RWPE2 (cell line): ENCODE measurements around the gene OR10K2.

ENCODE experiments used
- ATAC-seq: fragments of 200-7000 bp; cut with Tn5 transposase; 3 replicates; pipeline ENCODE4 v1.9.1; 2021; ENCODE audit warnings: low read depth
- DNase-seq: peaks from one replicate; pipeline ENCODE4 v3.0.0-alpha.2; 2020; ENCODE audit warnings: low spot score
- H3K27ac ChIP-seq: fragments of 450-650 bp; 2 replicates; pipeline ENCODE4 v1.5.1; 2017; ENCODE audit warnings: mild to moderate bottlenecking; ENCODE audit not compliant: poor library complexity, severe bottlenecking
- H3K27me3 ChIP-seq: fragments of 250-450 bp; sonication (Bioruptor Pico); 2 replicates; pipeline ENCODE4 v1.5.1; 2021; ENCODE audit warnings: mild to moderate bottlenecking, moderate library complexity; ENCODE audit not compliant: insufficient read depth, poor library complexity, severe bottlenecking
- H3K36me3 ChIP-seq: fragments of 250-450 bp; sonication (Bioruptor Pico); 2 replicates; pipeline ENCODE4 v1.5.1; 2020; ENCODE audit warnings: low read depth, mild to moderate bottlenecking, moderate library complexity
- H3K4me1 ChIP-seq: fragments of 250-450 bp; sonication (Bioruptor Pico); 2 replicates; pipeline ENCODE4 v1.5.1; 2021; ENCODE audit warnings: mild to moderate bottlenecking, moderate library complexity; ENCODE audit not compliant: insufficient read depth, poor library complexity, severe bottlenecking
- H3K4me3 ChIP-seq: fragments of 250-450 bp; sonication (Bioruptor Pico); 2 replicates; pipeline ENCODE4 v1.5.1; 2021; ENCODE audit warnings: mild to moderate bottlenecking, moderate library complexity; ENCODE audit not compliant: severe bottlenecking
- H3K9me3 ChIP-seq: fragments of 250-450 bp; sonication (Bioruptor Pico); 2 replicates; pipeline ENCODE4 v1.5.1; 2021; ENCODE audit warnings: mild to moderate bottlenecking, moderate library complexity; ENCODE audit not compliant: severe bottlenecking
- CTCF ChIP-seq: fragments of 450-650 bp; IDR thresholded peaks from one replicate; pipeline ENCODE4 v1.5.1; 2017; ENCODE audit warnings: mild to moderate bottlenecking, moderate library complexity; ENCODE audit not compliant: poor library complexity, severe bottlenecking

Gene OR10K2

DNA sequence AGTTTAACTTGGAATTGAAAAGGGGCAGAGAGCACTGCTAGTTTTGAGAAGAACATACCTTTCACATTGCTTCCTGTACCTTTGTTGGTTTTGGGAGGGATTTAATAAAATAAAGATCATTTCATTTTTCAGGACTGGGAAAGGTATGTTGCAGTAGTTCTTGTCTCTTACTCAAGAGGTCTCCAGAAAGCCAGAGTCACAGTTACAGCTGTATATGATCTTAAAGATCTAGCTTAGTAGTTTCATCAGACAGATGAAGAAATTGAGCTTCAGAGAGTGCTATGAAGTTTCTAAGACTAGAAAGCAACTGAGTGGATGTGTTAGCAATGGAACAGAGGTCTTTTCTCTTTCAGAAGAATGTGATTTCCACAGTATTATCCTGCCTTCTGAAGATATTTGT, 1.0 kb downstream of the OR10K2 start:
- TF ChIP-seq CTCF = no peak
- DNase-seq = no peak
- ATAC-seq = no peak
- Histone ChIP-seq H3K9me3 (no peaks in the 10 kb centered on the region), H3K4me1 (no peaks in the 10 kb centered on the region), H3K4me3 (no peak overlapping the region), H3K27me3 (peaks cover 6% of the 10 kb centered on the region), H3K36me3 (no peaks in the 10 kb centered on the region), H3K27ac (no peak overlapping the region)

- peaks cover 6% of the 10 kb centered on the region for H3K27me3 ChIP-seq
- TF ChIP-seq CTCF = no peak
- no peak for DNase-seq
These were observed 3.8 kb downstream of the OR10K2 start for GRCh38 chr1:158422212-158422611.

DNA sequence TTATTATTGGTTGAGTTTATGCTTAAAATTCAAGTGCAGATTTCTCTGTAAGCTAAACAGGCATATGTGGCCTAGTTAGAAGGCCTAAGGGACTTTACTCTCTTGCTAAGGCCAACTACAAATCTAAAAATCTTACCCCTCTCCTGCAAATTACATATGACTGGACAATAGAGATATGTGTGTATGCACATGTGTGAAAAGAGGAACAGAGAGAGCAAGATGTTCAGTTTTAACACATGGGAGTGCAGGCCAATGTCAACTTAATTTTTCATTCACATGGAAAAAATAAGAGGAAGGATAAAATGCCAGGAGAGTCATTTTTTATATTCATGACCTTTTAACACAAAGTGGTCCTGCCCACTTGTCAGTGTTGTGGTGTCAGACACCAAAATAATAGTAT, 8.5 kb downstream of the OR10K2 start:
- Histone ChIP-seq H3K36me3 (no peaks in the 10 kb centered on the region), H3K4me3 (no peak overlapping the region), H3K27me3 (peaks cover 3% of the 10 kb centered on the region), H3K9me3 (no peaks in the 10 kb centered on the region), H3K4me1 (no peaks in the 10 kb centered on the region), H3K27ac (no peak overlapping the region)
- TF ChIP-seq CTCF = no peak
- DNase-seq = no peak
- ATAC-seq = no peak

More at GRCh38 chr1:158422212-158422611, 3.8 kb downstream of the OR10K2 start:
- no peak for ATAC-seq
- Histone ChIP-seq H3K4me1 (no peaks in the 10 kb centered on the region), H3K36me3 (no peaks in the 10 kb centered on the region), H3K4me3 (no peak overlapping the region), H3K27ac (no peak overlapping the region), H3K9me3 (no peaks in the 10 kb centered on the region)

GRCh38 chr1:158414651-158415345, 11.2 kb downstream of the OR10K2 start:
- ATAC-seq (no peak), DNase-seq (no peak)
- Histone ChIP-seq H3K4me1 (no peaks in the 10 kb centered on the region), H3K27ac (no peak overlapping the region), H3K4me3 (no peak overlapping the region), H3K27me3 (peaks cover 3% of the 10 kb centered on the region), H3K9me3 (no peaks in the 10 kb centered on the region), H3K36me3 (no peaks in the 10 kb centered on the region)
- no peak for TF ChIP-seq CTCF

GRCh38 chr1:158407092-158407491, 18.9 kb downstream of the OR10K2 start:
- Histone ChIP-seq H3K27ac (no peak overlapping the region), H3K27me3 (peaks cover 7% of the 10 kb centered on the region), H3K4me1 (no peaks in the 10 kb centered on the region), H3K4me3 (no peak overlapping the region), H3K36me3 (no peaks in the 10 kb centered on the region), H3K9me3 (no peaks in the 10 kb centered on the region)
- TF ChIP-seq CTCF = no peak
- DNase-seq (no peak), ATAC-seq (no peak)
